ENCODE results near the gene GNPDA1.

The GNPDA1 gene

GRCh38 chr5:141995656-141996055 is 17.2 kb downstream of the GNPDA1 start:
- no peak for DNase-seq (ENCODE audit: extremely low read depth in 1 of 2, low read depth in 1 of 2)

- no peak for DNase-seq (ENCODE audit: extremely low read depth in 1 of 2, low read depth in 1 of 2)
Measured at GRCh38 chr5:141994511-141995136, 18.2 kb downstream of the GNPDA1 start.

- DNase-seq (ENCODE audit: extremely low read depth in 1 of 2, low read depth in 1 of 2), result peak in 1 of 2 donors; percentile 52
Measured at GRCh38 chr5:141992349-141992963, 20.4 kb downstream of the GNPDA1 start.

- DNase-seq (ENCODE audit: extremely low read depth in 1 of 2, low read depth in 1 of 2), result no peak
Measured at GRCh38 chr5:141989720-141990119, 23.1 kb downstream of the GNPDA1 start.

- DNase-seq (ENCODE audit: extremely low read depth in 1 of 2, low read depth in 1 of 2), result no peak
Measured at GRCh38 chr5:141986072-141986471, 26.8 kb downstream of the GNPDA1 start.

- DNase-seq (ENCODE audit: extremely low read depth in 1 of 2, low read depth in 1 of 2), result no peak
Measured at GRCh38 chr5:141982626-141983025, 30.2 kb downstream of the GNPDA1 start.

GRCh38 chr5:141978389-141978788 is 34.4 kb downstream of the GNPDA1 start:
- no peak for DNase-seq (ENCODE audit: extremely low read depth in 1 of 2, low read depth in 1 of 2)

GRCh38 chr5:141976176-141976575 is 36.7 kb downstream of the GNPDA1 start:
- no peak for DNase-seq (ENCODE audit: extremely low read depth in 1 of 2, low read depth in 1 of 2)

- DNase-seq (ENCODE audit: extremely low read depth in 1 of 2, low read depth in 1 of 2), result no peak
Measured at GRCh38 chr5:141973871-141974595, 38.8 kb downstream of the GNPDA1 start.

GRCh38 chr5:141969783-141970771 is 42.8 kb downstream of the GNPDA1 start:
- DNase-seq (ENCODE audit: extremely low read depth in 1 of 2, low read depth in 1 of 2), result no peak

- peak; percentile 92 to 94 for DNase-seq (ENCODE audit: extremely low read depth in 1 of 2, low read depth in 1 of 2)
Measured at GRCh38 chr5:141968914-141969608, 43.8 kb downstream of the GNPDA1 start, which contains the start of gene RNF14. RNF14 (plus strand) TSS chr5:141969105; CDS start chr5:141973589, 4,484 bp downstream.

GRCh38 chr5:141966963-141967333 is 45.9 kb downstream of the GNPDA1 start:
- no peak for DNase-seq (ENCODE audit: extremely low read depth in 1 of 2, low read depth in 1 of 2)

- no peak for DNase-seq (ENCODE audit: extremely low read depth in 1 of 2, low read depth in 1 of 2)
Measured at GRCh38 chr5:141966275-141966962, 46.4 kb downstream of the GNPDA1 start.

GRCh38 chr5:141965071-141965470 is 47.8 kb downstream of the GNPDA1 start:
- no peak for DNase-seq (ENCODE audit: extremely low read depth in 1 of 2, low read depth in 1 of 2)

- no peak for DNase-seq (ENCODE audit: extremely low read depth in 1 of 2, low read depth in 1 of 2)
Measured at GRCh38 chr5:141963701-141964100, 49.1 kb downstream of the GNPDA1 start.

- no peak for DNase-seq (ENCODE audit: extremely low read depth in 1 of 2, low read depth in 1 of 2)
Measured at GRCh38 chr5:141961466-141961865, 51.4 kb downstream of the GNPDA1 start.

GRCh38 chr5:141960449-141961323 is 52.1 kb downstream of the GNPDA1 start:
- DNase-seq (ENCODE audit: extremely low read depth in 1 of 2, low read depth in 1 of 2), result peak; percentile 73 to 79

- DNase-seq (ENCODE audit: extremely low read depth in 1 of 2, low read depth in 1 of 2), result no peak
Measured at GRCh38 chr5:141960018-141960417, 52.8 kb downstream of the GNPDA1 start.
